HCT116 (cell line): ENCODE data around the gene SEC22A. TPM values are rescaled to one million over a fixed set of nuclear protein-coding genes. Genes with fewer than 3 reads are reported as not detected.

Source experiments
- ATAC-seq: fragments of 200-7000 bp; cut with Tn5 transposase; 2 replicates; pipeline ENCODE4 v1.9.1; 2020; ENCODE audit warnings: mild to moderate bottlenecking, moderate library complexity
- BruUV-seq: library from RNA; stranded (reverse); fragments of 400-500 nt; replicated peaks from 2 replicates; lab custom pipeline; 2021; lab: Mats Ljungman, UMichigan
- CTCF ChIA-PET: fragments of 300-600 bp; sonication (Branson Sonifier 250); formaldehyde crosslinking; loops from one replicate; lab custom pipeline; 2021; ENCODE audit warnings: antibody characterized with exemption; lab: Charles Lee
- POLR2A ChIA-PET: fragments of 300-600, 350-600 bp; sonication (Branson Sonifier 250); formaldehyde crosslinking; loops from one replicate; lab custom pipeline; 2021; ENCODE audit warnings: antibody characterized with exemption; lab: Charles Lee
- RAD21 ChIA-PET, 2 experiments: fragments of 300-600 bp; sonication (Branson Sonifier 250); formaldehyde crosslinking; loops; one replicate each; lab custom pipeline; 2023; ENCODE audit warnings: low total read pairs in 2 of 2; ENCODE audit not compliant: uncharacterized antibody in 2 of 2, unreplicated experiment in 2 of 2, low non-redundant PET in 1 of 2; lab: Charles Lee
- DNase-seq: peaks from one replicate; pipeline ENCODE4 v3.0.0-alpha.2; 2010; ENCODE audit warnings: low read depth, low spot score
- H2AFZ ChIP-seq: fragments of 200-600 bp; shearing (Covaris generic), sonication (generic); 2 replicates; pipeline ENCODE4 v1.6.1; 2017; ENCODE audit warnings: low read depth, mixed run types, mixed read lengths, antibody characterized with exemption, low read length; ENCODE audit not compliant: poor library complexity, severe bottlenecking
- H3K27ac ChIP-seq: 2 replicates; pipeline ENCODE4 v1.5.1; 2012; ENCODE audit warnings: low read depth, low read length
- H3K27me3 ChIP-seq: fragments of 200-600 bp; sonication (generic); 2 replicates; pipeline ENCODE4 v1.6.1; 2016; ENCODE audit warnings: mixed run types, low read length, mixed read lengths; ENCODE audit not compliant: insufficient read depth
- H3K36me3 ChIP-seq, 2 experiments: fragments of 200-500 bp in 1 of 2; fragments of 200-600 bp in 1 of 2; sonication (Bioruptor generic) in 1 of 2; sonication (generic) in 1 of 2; 2 replicates each; pipeline versions ENCODE4 v1.5.1 to v1.6.1; 2014 to 2016; ENCODE audit warnings: low read length in 2 of 2, inconsistent platforms in 1 of 2, mixed read lengths in 1 of 2, mixed run types in 1 of 2; ENCODE audit not compliant: insufficient read depth in 2 of 2, control insufficient read depth in 1 of 2
- H3K4me1 ChIP-seq, 2 experiments: fragments of 200-600 bp in 1 of 2; sonication (generic) in 1 of 2; 2 replicates each; pipeline versions ENCODE4 v1.5.1 to v1.6.1; 2012 to 2017; ENCODE audit warnings: low read length in 2 of 2, inconsistent platforms in 1 of 2, mild to moderate bottlenecking in 1 of 2, mixed read lengths in 1 of 2, mixed run types in 1 of 2, moderate library complexity in 1 of 2; ENCODE audit not compliant: insufficient read depth in 2 of 2, control insufficient read depth in 1 of 2
- H3K4me2 ChIP-seq: fragments of 200-600 bp; sonication (generic); 2 replicates; pipeline ENCODE4 v1.6.1; 2017; ENCODE audit warnings: mixed run types, low read length, mixed read lengths
- H3K4me3 ChIP-seq, 2 experiments: fragments of 200-600 bp in 1 of 2; sonication (generic) in 1 of 2; replicated peaks in 1 of 2; 2 replicates each; pipeline ENCODE4 v1.5.1; 2011 to 2016; ENCODE audit warnings: low read length in 2 of 2, control low read depth in 1 of 2, low read depth in 1 of 2, mild to moderate bottlenecking in 1 of 2, mixed read lengths in 1 of 2, mixed run types in 1 of 2
- H3K79me2 ChIP-seq: fragments of 200-600 bp; sonication (generic); 2 replicates; pipeline ENCODE4 v1.6.1; 2017; ENCODE audit warnings: mild to moderate bottlenecking, mixed run types, low read length, moderate library complexity, mixed read lengths; ENCODE audit not compliant: insufficient read depth
- H3K9ac ChIP-seq: fragments of 200-600 bp; sonication (generic); 2 replicates; pipeline ENCODE4 v1.6.1; 2016; ENCODE audit warnings: low read length, mixed read lengths
- H3K9me2 ChIP-seq: fragments of 200-600 bp; sonication (generic), shearing (Covaris generic); 2 replicates; pipeline ENCODE4 v1.6.1; 2017; ENCODE audit warnings: mixed run types, mild to moderate bottlenecking, moderate library complexity; ENCODE audit not compliant: insufficient read depth
- H3K9me3 ChIP-seq, 2 experiments: fragments of 200-500 bp in 1 of 2; fragments of 200-600 bp in 1 of 2; sonication (Bioruptor generic) in 1 of 2; sonication (generic) in 1 of 2; 2 replicates each; pipeline ENCODE4 v1.6.1; 2014 to 2017; ENCODE audit warnings: low read length in 2 of 2, mixed read lengths in 2 of 2, inconsistent platforms in 1 of 2, low read depth in 1 of 2, mild to moderate bottlenecking in 1 of 2, mixed run types in 1 of 2, moderate library complexity in 1 of 2; ENCODE audit not compliant: control insufficient read depth in 1 of 2, insufficient read depth in 1 of 2
- H4K20me1 ChIP-seq: fragments of 200-600 bp; sonication (generic), shearing (Covaris generic); 2 replicates; pipeline ENCODE4 v1.6.1; 2017; ENCODE audit warnings: mixed run types, mild to moderate bottlenecking, moderate library complexity; ENCODE audit not compliant: insufficient read depth
- CBX3 ChIP-seq: IDR thresholded peaks from 2 replicates; pipeline ENCODE4 v1.6.1; 2012; ENCODE audit warnings: low read depth
- EGR1 ChIP-seq: IDR thresholded peaks from 2 replicates; pipeline ENCODE4 v1.6.1; 2012; ENCODE audit warnings: low read depth
- ELF1 ChIP-seq: IDR thresholded peaks from 2 replicates; pipeline ENCODE4 v1.6.1; 2012; ENCODE audit warnings: low read depth, borderline replicate concordance
- EZH2phosphoT487 ChIP-seq: fragments of 200-600 bp; IDR thresholded peaks from 2 replicates; pipeline ENCODE4 v1.6.1; 2018; ENCODE audit warnings: antibody characterized with exemption, borderline replicate concordance
- JUND ChIP-seq: IDR thresholded peaks from 2 replicates; pipeline ENCODE4 v1.6.1; 2012
- POLR2A ChIP-seq: IDR thresholded peaks from 2 replicates; pipeline ENCODE4 v1.7.0; 2011; ENCODE audit warnings: borderline replicate concordance; ENCODE audit not compliant: insufficient read depth, insufficient read length; ENCODE audit errors: extremely low read depth
- POLR2AphosphoS5 ChIP-seq: IDR thresholded peaks from 2 replicates; pipeline ENCODE4 v1.6.1; 2011; ENCODE audit warnings: mild to moderate bottlenecking, low read depth, low read length, moderate library complexity
- RAD21 ChIP-seq: IDR thresholded peaks from 2 replicates; pipeline ENCODE4 v1.6.1; 2012; ENCODE audit warnings: low read depth, mild to moderate bottlenecking
- SIN3A ChIP-seq: IDR thresholded peaks from 2 replicates; pipeline ENCODE4 v1.6.1; 2012; ENCODE audit warnings: low read depth
- TCF7L2 ChIP-seq: IDR thresholded peaks from 2 replicates; pipeline ENCODE4 v1.7.0; 2011; ENCODE audit warnings: borderline replicate concordance, inconsistent platforms; ENCODE audit not compliant: insufficient read depth, insufficient read length; ENCODE audit errors: extremely low read depth
- YY1 ChIP-seq: IDR thresholded peaks from 2 replicates; pipeline ENCODE4 v1.6.1; 2011; ENCODE audit warnings: low read length, low read depth, moderate library complexity, mild to moderate bottlenecking; ENCODE audit not compliant: insufficient replicate concordance; ENCODE audit errors: extremely low read depth
- ZFX ChIP-seq: fragments of 450-650 bp; IDR thresholded peaks from 2 replicates; pipeline ENCODE4 v1.6.1; 2017
- ZNF274 ChIP-seq: fragments of 200-500 bp; sonication (Bioruptor generic); IDR thresholded peaks from 2 replicates; pipeline ENCODE4 v1.6.1; 2014; ENCODE audit warnings: mild to moderate bottlenecking, low read depth, low read length, inconsistent platforms
- intact Hi-C: fragments of 100-400 bp; cut with micrococcal nuclease; formaldehyde crosslinking; loops from 2 replicates; pipeline ENCODE4 v1.10.0; 2022
- total RNA-seq: library from RNA; stranded (reverse); gene quantifications from one replicate; pipeline ENCODE4 v1.2.1, GENCODE V29; 2021; ENCODE audit not compliant: unreplicated experiment
- TF ChIP-seq, protein P1 (sequence below): IDR thresholded peaks from 2 replicates; pipeline ENCODE4 v1.6.1; 2012; ENCODE audit warnings: low read depth
- TF ChIP-seq, protein P2 (sequence below): IDR thresholded peaks from 2 replicates; pipeline ENCODE4 v1.6.1; 2012
- TF ChIP-seq, protein P3 (sequence below): IDR thresholded peaks from 2 replicates; pipeline ENCODE4 v1.6.1; 2012
- TF ChIP-seq, protein P4 (sequence below), 3 experiments: fragments of 200-600 bp in 1 of 3; sonication (generic) in 1 of 3; IDR thresholded peaks in 2 of 3; conservative IDR thresholded peaks in 1 of 3; 2 replicates each; pipeline ENCODE4 v1.5.1; 2012 to 2017; ENCODE audit warnings: low read depth in 2 of 3, low read length in 2 of 3, antibody characterized with exemption in 1 of 3, borderline replicate concordance in 1 of 3, control low read depth in 1 of 3, mild to moderate bottlenecking in 1 of 3, mixed read lengths in 1 of 3, mixed run types in 1 of 3, moderate library complexity in 1 of 3; ENCODE audit not compliant: insufficient read depth in 1 of 3

The SEC22A gene
- total RNA-seq, 1 experiment from 2014 or later, result 10.6 TPM

DNA sequence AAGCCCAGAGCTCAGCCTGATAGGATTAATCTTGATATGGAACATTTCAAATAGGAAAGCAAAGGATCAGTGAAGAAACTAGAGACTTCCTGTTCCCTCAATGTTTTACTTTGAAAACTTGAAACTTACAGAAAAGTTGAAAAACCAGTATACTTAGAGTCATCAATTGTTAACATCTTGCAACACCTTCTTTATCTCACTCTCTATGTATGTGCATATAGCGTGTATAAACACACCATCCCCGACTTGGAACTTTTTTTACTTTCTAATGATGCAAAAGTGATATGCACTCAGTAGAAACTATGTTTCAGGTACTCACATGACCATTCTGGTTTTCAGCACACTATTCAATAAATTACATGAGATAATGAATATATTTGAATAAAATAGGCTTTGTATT, 60.5 kb downstream of the SEC22A start (continued):
- TF ChIP-seq, protein P1, sequence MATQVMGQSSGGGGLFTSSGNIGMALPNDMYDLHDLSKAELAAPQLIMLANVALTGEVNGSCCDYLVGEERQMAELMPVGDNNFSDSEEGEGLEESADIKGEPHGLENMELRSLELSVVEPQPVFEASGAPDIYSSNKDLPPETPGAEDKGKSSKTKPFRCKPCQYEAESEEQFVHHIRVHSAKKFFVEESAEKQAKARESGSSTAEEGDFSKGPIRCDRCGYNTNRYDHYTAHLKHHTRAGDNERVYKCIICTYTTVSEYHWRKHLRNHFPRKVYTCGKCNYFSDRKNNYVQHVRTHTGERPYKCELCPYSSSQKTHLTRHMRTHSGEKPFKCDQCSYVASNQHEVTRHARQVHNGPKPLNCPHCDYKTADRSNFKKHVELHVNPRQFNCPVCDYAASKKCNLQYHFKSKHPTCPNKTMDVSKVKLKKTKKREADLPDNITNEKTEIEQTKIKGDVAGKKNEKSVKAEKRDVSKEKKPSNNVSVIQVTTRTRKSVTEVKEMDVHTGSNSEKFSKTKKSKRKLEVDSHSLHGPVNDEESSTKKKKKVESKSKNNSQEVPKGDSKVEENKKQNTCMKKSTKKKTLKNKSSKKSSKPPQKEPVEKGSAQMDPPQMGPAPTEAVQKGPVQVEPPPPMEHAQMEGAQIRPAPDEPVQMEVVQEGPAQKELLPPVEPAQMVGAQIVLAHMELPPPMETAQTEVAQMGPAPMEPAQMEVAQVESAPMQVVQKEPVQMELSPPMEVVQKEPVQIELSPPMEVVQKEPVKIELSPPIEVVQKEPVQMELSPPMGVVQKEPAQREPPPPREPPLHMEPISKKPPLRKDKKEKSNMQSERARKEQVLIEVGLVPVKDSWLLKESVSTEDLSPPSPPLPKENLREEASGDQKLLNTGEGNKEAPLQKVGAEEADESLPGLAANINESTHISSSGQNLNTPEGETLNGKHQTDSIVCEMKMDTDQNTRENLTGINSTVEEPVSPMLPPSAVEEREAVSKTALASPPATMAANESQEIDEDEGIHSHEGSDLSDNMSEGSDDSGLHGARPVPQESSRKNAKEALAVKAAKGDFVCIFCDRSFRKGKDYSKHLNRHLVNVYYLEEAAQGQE, result no peak
- TF ChIP-seq ZFX (no peak), POLR2AphosphoS5 (no peak), YY1 (no peak), TCF7L2 (no peak), EZH2phosphoT487 (no peak)
- TF ChIP-seq, protein P2, sequence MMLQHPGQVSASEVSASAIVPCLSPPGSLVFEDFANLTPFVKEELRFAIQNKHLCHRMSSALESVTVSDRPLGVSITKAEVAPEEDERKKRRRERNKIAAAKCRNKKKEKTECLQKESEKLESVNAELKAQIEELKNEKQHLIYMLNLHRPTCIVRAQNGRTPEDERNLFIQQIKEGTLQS, result no peak
- TF ChIP-seq, all 23 proteins: peak for 0

DNA sequence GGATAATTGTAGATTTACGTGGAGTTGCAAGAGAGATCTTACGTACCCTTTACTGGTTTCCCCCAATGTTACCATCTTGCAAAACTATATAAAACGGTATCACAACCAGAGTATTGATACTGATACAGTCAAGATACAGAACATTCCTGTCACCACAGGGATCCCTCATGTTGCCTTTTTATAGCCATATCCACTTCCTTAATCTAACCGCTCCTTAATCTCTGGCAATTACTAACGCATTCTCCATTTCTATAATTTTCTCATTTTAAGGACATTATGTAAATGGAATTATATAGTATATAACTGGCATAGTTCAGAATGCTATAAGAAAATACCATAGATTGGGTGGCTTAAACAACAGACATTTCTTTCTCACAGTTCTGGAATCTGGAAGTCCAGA, 61.1 kb downstream of the SEC22A start:
- Histone ChIP-seq H4K20me1 (no peaks in the 10 kb centered on the region), H2AFZ (no peak overlapping the region), H3K4me3 (no peak overlapping the region), H3K79me2 (no peaks in the 10 kb centered on the region), H3K9ac (no peak overlapping the region), H3K4me1 (no peaks in the 10 kb centered on the region), H3K27ac (no peak overlapping the region), H3K9me3 (no peaks in the 10 kb centered on the region), H3K27me3 (no peaks in the 10 kb centered on the region), H3K36me3 (0 out of 4 replicates have a peak, but pooled peaks cover 0 to 4% of the 10 kb centered on the region in 2 experiments), H3K9me2 (no peaks in the 10 kb centered on the region), H3K4me2 (no peak overlapping the region)
- no TSS peak for BruUV-seq
- ATAC-seq (no peak), DNase-seq (no peak)
- RAD21 ChIA-PET, result no interaction called here
- CTCF ChIA-PET, result interaction anchor here (1.0 kb wide), 1 partner anchor 16 kb away, joined by 3 read pairs; no protein-coding TSS in a partner anchor
- intact Hi-C loops, result no loop called here
- TF ChIP-seq, protein P3, sequence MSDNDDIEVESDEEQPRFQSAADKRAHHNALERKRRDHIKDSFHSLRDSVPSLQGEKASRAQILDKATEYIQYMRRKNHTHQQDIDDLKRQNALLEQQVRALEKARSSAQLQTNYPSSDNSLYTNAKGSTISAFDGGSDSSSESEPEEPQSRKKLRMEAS, result no peak
- TF ChIP-seq EGR1 (no peak), ELF1 (no peak), EZH2phosphoT487 (no peak), RAD21 (no peak), ZFX (no peak), TCF7L2 (no peak), ZNF274 (no peak), POLR2A (no peak), CBX3 (no peak), JUND (no peak), SIN3A (no peak)
- TF ChIP-seq, protein P4, sequence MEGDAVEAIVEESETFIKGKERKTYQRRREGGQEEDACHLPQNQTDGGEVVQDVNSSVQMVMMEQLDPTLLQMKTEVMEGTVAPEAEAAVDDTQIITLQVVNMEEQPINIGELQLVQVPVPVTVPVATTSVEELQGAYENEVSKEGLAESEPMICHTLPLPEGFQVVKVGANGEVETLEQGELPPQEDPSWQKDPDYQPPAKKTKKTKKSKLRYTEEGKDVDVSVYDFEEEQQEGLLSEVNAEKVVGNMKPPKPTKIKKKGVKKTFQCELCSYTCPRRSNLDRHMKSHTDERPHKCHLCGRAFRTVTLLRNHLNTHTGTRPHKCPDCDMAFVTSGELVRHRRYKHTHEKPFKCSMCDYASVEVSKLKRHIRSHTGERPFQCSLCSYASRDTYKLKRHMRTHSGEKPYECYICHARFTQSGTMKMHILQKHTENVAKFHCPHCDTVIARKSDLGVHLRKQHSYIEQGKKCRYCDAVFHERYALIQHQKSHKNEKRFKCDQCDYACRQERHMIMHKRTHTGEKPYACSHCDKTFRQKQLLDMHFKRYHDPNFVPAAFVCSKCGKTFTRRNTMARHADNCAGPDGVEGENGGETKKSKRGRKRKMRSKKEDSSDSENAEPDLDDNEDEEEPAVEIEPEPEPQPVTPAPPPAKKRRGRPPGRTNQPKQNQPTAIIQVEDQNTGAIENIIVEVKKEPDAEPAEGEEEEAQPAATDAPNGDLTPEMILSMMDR (IDR thresholded peaks at IDR 0.05 in 2 of 3, conservative IDR thresholded peaks at IDR 0.05 in 1 of 3; ENCODE audit: borderline replicate concordance in 1 of 3, insufficient read depth in 1 of 3, low read depth in 2 of 3, low read length in 2 of 3), result no peak
- TF ChIP-seq, protein P2, result no peak
- POLR2A ChIA-PET, result no interaction called here
